ENCODE results near the gene RPS26. TPM values are rescaled to one million over a fixed set of nuclear protein-coding genes. Genes with fewer than 3 reads are reported as not detected.

RPS26 gene
- total and polyA plus RNA-seq, 2 of the 13 experiments (the other 11 are each of a cell fraction or from before 2014, with no cell fraction given) = 150 to 421 TPM

DNA sequence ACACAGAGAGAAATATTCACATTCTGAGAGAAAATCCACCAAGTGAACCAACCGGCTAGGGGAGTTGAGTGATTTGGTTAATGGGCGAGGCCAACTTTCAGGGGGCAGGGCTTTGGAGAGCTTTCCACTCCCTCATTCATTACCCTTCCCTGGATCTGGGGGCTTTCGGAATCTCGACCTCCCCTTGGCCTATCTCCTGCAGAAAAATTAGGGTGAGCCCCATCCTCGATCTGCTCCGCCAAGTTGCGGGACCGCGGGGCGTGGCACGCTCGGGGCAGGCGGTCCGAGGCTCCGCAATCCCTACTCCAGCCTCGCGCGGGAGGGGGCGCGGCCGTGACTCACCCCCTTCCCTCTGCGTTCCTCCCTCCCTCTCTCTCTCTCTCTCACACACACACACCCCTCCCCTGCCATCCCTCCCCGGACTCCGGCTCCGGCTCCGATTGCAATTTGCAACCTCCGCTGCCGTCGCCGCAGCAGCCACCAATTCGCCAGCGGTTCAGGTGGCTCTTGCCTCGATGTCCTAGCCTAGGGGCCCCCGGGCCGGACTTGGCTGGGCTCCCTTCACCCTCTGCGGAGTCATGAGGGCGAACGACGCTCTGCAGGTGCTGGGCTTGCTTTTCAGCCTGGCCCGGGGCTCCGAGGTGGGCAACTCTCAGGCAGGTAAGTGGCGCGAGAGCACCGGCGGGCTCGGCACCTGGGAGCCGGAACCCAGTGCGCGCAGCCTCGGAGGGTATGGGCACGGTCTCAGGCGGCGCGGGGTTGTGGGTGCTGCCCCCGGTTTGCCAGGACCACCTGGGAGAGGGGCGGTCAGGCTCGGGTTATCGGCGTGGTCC lies 38.2 kb downstream of the RPS26 start, which contains the start of gene ERBB3 (continued):
- TF ChIP-seq ARHGAP35 (CRISPR knock-in tag; IDR thresholded peaks at IDR 0.05; ENCODE audit: borderline replicate concordance) (peak; percentile 42), FOSL2 (CRISPR knock-in tag; IDR thresholded peaks at IDR 0.05) (peak; percentile 97), ZBED4 (CRISPR knock-in tag; IDR thresholded peaks at IDR 0.05; ENCODE audit: borderline replicate concordance) (peak; percentile 21; the same call in 1 of the 2 replicates), TGIF2 (CRISPR knock-in tag; IDR thresholded peaks at IDR 0.05) (peak; percentile 65), SNAI1 (CRISPR knock-in tag; IDR thresholded peaks at IDR 0.05; ENCODE audit: borderline replicate concordance) (0 out of 2 replicates have a peak, but pooled peaks have one; percentile 22), YY1 (IDR thresholded peaks at IDR 0.05; ENCODE audit: insufficient read depth, insufficient replicate concordance, low read depth, low read length) (peak; percentile 20), FOXA3 (CRISPR knock-in tag; IDR thresholded peaks at IDR 0.05) (0 out of 2 replicates have a peak, but pooled peaks have one; percentile 27), ZNF121 (CRISPR knock-in tag; IDR thresholded peaks at IDR 0.05) (no peak), SRSF4 (IDR thresholded peaks at IDR 0.05; ENCODE audit: low read depth, low read length, poor library complexity, severe bottlenecking) (no peak), CBFB (CRISPR knock-in tag; IDR thresholded peaks at IDR 0.05) (no peak), RXRB (CRISPR knock-in tag; IDR thresholded peaks at IDR 0.05; ENCODE audit: borderline replicate concordance) (peak; percentile 56), ZNF253 (CRISPR knock-in tag; IDR thresholded peaks at IDR 0.05; ENCODE audit: borderline replicate concordance) (0 out of 2 replicates have a peak, but pooled peaks have one; percentile 34), RBM39 (IDR thresholded peaks at IDR 0.05; ENCODE audit: low read depth, low read length, poor library complexity, severe bottlenecking) (peak; percentile 20), ZNF468 (CRISPR knock-in tag; IDR thresholded peaks at IDR 0.05) (no peak), ZNF33B (CRISPR knock-in tag; IDR thresholded peaks at IDR 0.05) (0 out of 2 replicates have a peak, but pooled peaks have one; percentile 53), ZSCAN30 (CRISPR knock-in tag; IDR thresholded peaks at IDR 0.05) (0 out of 2 replicates have a peak, but pooled peaks have one; percentile 48), NR2F1 (CRISPR knock-in tag; IDR thresholded peaks at IDR 0.05) (no peak), NFIC (IDR thresholded peaks at IDR 0.05; ENCODE audit: low read length) (no peak; the same call in 1 of the 2 replicates), ZNF773 (CRISPR knock-in tag; IDR thresholded peaks at IDR 0.05; ENCODE audit: borderline replicate concordance) (peak; percentile 21; the same call in 1 of the 2 replicates)
- TF ChIP-seq, protein P1, sequence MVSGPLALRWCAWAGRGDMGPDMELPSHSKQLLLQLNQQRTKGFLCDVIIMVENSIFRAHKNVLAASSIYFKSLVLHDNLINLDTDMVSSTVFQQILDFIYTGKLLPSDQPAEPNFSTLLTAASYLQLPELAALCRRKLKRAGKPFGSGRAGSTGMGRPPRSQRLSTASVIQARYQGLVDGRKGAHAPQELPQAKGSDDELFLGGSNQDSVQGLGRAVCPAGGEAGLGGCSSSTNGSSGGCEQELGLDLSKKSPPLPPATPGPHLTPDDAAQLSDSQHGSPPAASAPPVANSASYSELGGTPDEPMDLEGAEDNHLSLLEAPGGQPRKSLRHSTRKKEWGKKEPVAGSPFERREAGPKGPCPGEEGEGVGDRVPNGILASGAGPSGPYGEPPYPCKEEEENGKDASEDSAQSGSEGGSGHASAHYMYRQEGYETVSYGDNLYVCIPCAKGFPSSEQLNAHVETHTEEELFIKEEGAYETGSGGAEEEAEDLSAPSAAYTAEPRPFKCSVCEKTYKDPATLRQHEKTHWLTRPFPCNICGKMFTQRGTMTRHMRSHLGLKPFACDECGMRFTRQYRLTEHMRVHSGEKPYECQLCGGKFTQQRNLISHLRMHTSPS (CRISPR knock-in tag; IDR thresholded peaks at IDR 0.05; ENCODE audit: low read depth) = no peak
- TF ChIP-seq, protein P2, sequence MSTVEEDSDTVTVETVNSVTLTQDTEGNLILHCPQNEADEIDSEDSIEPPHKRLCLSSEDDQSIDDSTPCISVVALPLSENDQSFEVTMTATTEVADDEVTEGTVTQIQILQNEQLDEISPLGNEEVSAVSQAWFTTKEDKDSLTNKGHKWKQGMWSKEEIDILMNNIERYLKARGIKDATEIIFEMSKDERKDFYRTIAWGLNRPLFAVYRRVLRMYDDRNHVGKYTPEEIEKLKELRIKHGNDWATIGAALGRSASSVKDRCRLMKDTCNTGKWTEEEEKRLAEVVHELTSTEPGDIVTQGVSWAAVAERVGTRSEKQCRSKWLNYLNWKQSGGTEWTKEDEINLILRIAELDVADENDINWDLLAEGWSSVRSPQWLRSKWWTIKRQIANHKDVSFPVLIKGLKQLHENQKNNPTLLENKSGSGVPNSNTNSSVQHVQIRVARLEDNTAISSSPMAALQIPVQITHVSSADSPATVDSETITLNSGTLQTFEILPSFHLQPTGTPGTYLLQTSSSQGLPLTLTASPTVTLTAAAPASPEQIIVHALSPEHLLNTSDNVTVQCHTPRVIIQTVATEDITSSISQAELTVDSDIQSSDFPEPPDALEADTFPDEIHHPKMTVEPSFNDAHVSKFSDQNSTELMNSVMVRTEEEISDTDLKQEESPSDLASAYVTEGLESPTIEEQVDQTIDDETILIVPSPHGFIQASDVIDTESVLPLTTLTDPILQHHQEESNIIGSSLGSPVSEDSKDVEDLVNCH (CRISPR knock-in tag; IDR thresholded peaks at IDR 0.05) = no peak
